ENCODE results near the gene CCDC106. TPM values are rescaled to one million over a fixed set of nuclear protein-coding genes. Genes with fewer than 3 reads are reported as not detected.

The CCDC106 gene
- total RNA-seq, 2 experiments from 2014 or later: 1.7 to 1.8 TPM

DNA sequence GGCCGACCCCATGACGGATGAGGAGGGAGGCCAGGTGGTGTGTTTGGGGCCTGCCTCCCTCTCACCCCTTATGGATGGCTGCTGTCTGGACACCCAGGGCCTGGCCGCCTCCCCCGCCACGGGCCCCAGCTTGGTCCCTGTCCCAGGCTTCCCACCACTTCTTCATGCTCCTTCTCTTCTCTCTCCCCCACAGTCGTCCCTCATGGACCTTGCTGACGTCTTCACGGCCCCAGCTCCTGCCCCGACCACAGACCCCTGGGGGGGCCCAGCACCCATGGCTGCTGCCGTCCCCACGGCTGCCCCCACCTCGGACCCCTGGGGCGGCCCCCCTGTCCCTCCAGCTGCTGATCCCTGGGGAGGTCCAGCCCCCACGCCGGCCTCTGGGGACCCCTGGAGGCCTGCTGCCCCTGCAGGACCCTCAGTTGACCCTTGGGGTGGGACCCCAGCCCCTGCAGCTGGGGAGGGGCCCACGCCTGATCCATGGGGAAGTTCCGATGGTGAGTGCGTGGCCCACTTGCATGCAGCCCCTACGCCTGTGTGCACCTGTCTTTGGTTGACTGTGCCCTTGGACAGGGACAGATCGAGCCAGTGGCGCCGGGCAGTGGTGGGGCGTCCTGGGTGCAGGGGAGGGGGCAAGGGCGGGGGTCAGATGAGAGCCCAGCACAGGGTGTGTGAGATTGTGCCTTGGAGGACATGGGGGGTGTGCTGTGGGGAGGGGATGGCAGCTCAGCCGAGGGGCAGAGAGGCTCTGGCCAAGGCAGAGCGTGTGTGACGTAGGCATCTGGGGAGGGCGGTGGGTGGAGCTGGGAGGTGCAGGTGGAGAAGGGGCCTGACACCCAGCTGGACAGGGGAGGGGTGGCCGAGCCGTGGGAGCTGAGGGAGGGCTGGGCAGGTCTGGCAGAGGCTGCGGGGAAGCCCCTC is 43.8 kb downstream of the CCDC106 start:
- H3K27me3 ChIP-seq (ENCODE audit: control insufficient read depth in 1 of 2, insufficient read depth in 2 of 2, low read length in 2 of 2): no peaks in the 10 kb centered on the region
- Mint-ChIP-seq H3K27me3 (no peaks in the 10 kb centered on the region), H3K9me3 (no peaks in the 10 kb centered on the region), H3K4me3 (no peak overlapping the region), H3K36me3 (ENCODE audit: low read depth) (peaks cover 68% of the 10 kb centered on the region), H3K4me1 (ENCODE audit: low read depth) (no peaks in the 10 kb centered on the region), H3K27ac (no peak overlapping the region)
- intact Hi-C loops (cut with DNase I, micrococcal nuclease): no loop called here
- H3K27ac ChIP-seq (ENCODE audit: low read depth in 1 of 2, low read length in 2 of 2): no peak overlapping the region
- ChIA-PET CTCF (no interaction called here), POLR2A (no interaction called here)
- no peaks in the 10 kb centered on the region for H3K9me3 ChIP-seq (ENCODE audit: control insufficient read depth in 1 of 2, insufficient read depth in 1 of 2, low read length in 2 of 2)
- no peak overlapping the region for H3K4me3 ChIP-seq (ENCODE audit: low read length)
- no peak for ATAC-seq (ENCODE audit: poor library complexity)
- H3K36me3 ChIP-seq (ENCODE audit: insufficient read depth, low read length): peaks cover 80% of the 10 kb centered on the region
- peaks cover 14% of the 10 kb centered on the region for H3K4me1 ChIP-seq (ENCODE audit: insufficient read depth, low read length)
- DNase-seq: no peak
- TF ChIP-seq, protein P1, sequence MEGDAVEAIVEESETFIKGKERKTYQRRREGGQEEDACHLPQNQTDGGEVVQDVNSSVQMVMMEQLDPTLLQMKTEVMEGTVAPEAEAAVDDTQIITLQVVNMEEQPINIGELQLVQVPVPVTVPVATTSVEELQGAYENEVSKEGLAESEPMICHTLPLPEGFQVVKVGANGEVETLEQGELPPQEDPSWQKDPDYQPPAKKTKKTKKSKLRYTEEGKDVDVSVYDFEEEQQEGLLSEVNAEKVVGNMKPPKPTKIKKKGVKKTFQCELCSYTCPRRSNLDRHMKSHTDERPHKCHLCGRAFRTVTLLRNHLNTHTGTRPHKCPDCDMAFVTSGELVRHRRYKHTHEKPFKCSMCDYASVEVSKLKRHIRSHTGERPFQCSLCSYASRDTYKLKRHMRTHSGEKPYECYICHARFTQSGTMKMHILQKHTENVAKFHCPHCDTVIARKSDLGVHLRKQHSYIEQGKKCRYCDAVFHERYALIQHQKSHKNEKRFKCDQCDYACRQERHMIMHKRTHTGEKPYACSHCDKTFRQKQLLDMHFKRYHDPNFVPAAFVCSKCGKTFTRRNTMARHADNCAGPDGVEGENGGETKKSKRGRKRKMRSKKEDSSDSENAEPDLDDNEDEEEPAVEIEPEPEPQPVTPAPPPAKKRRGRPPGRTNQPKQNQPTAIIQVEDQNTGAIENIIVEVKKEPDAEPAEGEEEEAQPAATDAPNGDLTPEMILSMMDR (IDR thresholded peaks at IDR 0.05): no peak

DNA sequence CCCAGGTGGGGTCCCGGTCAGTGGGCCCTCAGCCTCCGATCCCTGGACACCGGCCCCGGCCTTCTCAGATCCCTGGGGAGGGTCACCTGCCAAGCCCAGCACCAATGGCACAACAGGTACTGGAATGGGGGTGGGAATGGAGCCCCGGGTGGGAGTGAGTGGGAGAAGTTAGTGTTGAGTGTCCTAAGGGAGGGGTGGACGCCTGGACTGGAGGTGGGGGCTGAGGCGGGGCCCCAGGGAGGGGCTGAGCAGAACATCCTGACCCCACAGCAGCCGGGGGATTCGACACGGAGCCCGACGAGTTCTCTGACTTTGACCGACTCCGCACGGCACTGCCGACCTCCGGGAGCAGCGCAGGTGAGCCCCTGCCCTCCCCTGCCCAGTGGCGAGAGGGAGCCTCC is 44.7 kb downstream of the CCDC106 start:
- DNase-seq: no peak
- Mint-ChIP-seq H3K4me3 (no peak overlapping the region), H3K27me3 (no peaks in the 10 kb centered on the region)

DNA sequence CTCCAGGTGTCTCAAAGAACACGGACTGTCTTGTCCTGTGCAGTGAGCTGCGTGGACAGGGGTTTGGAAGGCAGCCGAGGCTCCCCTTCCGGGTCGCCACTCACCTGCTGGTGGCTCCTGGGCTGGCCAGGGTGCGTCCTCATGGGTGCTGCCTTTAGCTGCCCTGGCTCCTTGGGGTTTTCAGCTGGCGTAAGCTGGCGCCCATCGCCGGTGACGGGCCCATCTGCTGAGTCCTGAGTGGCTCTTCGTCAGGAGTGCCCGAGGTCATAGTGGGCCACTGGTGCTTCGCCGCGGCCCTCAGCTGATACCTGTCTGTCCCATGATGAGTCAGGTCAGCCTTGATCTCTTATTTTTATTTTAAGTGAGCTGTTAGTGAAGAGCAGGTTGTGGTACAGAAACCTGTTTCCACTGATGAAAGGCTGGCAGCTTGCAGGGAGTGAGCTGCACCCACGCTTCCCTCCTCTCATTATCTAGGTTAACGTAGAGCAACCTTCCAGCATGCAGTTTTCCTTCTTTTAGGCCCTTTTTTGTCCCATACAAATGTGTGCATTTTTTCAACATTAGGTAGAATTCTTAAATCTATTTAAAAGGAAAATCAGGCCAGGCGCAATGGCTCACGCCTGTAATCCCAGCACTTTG is 45.4 kb downstream of the CCDC106 start:
- no peaks in the 10 kb centered on the region for H3K9me3 ChIP-seq (ENCODE audit: control insufficient read depth in 1 of 2, insufficient read depth in 1 of 2, low read length in 2 of 2)
- DNase-seq (no peak), ATAC-seq (ENCODE audit: poor library complexity) (no peak)
- peaks cover 65% of the 10 kb centered on the region for H3K36me3 ChIP-seq (ENCODE audit: insufficient read depth, low read length)
- no peak overlapping the region for H3K27ac ChIP-seq (ENCODE audit: low read depth in 1 of 2, low read length in 2 of 2)
- Mint-ChIP-seq H3K9me3 (no peaks in the 10 kb centered on the region), H3K27ac (no peak overlapping the region), H3K27me3 (no peaks in the 10 kb centered on the region), H3K36me3 (ENCODE audit: low read depth) (peaks cover 72% of the 10 kb centered on the region), H3K4me3 (no peak overlapping the region), H3K4me1 (ENCODE audit: low read depth) (no peaks in the 10 kb centered on the region)
- no peaks in the 10 kb centered on the region for H3K27me3 ChIP-seq (ENCODE audit: control insufficient read depth in 1 of 2, insufficient read depth in 2 of 2, low read length in 2 of 2)
- POLR2A ChIA-PET: interaction anchor here (0.6 kb wide), 1 partner anchor 30 kb away, joined by 3 read pairs; no protein-coding TSS in a partner anchor
- TF ChIP-seq, protein P1 (IDR thresholded peaks at IDR 0.05): no peak
- intact Hi-C loops (cut with DNase I, micrococcal nuclease): no loop called here
- CTCF ChIA-PET: no interaction called here
- H3K4me1 ChIP-seq (ENCODE audit: insufficient read depth, low read length): peaks cover under 1% of the 10 kb centered on the region
- no peak overlapping the region for H3K4me3 ChIP-seq (ENCODE audit: low read length)

More for the DNA sequence above, 44.7 kb downstream of the CCDC106 start:
- Histone ChIP-seq H3K9me3 (ENCODE audit: control insufficient read depth in 1 of 2, insufficient read depth in 1 of 2, low read length in 2 of 2) (no peaks in the 10 kb centered on the region), H3K4me1 (ENCODE audit: insufficient read depth, low read length) (peaks cover 6% of the 10 kb centered on the region), H3K27me3 (ENCODE audit: control insufficient read depth in 1 of 2, insufficient read depth in 2 of 2, low read length in 2 of 2) (no peaks in the 10 kb centered on the region), H3K4me3 (ENCODE audit: low read length) (no peak overlapping the region), H3K27ac (ENCODE audit: low read depth in 1 of 2, low read length in 2 of 2) (no peak overlapping the region), H3K36me3 (ENCODE audit: insufficient read depth, low read length) (peaks cover 72% of the 10 kb centered on the region)
- H3K4me1 Mint-ChIP-seq (ENCODE audit: low read depth): no peaks in the 10 kb centered on the region
- CTCF ChIA-PET: no interaction called here
- no peak overlapping the region for H3K27ac Mint-ChIP-seq
- intact Hi-C loops (cut with DNase I, micrococcal nuclease): no loop called here
- no peaks in the 10 kb centered on the region for H3K9me3 Mint-ChIP-seq
- POLR2A ChIA-PET: no interaction called here
- peaks cover 68% of the 10 kb centered on the region for H3K36me3 Mint-ChIP-seq (ENCODE audit: low read depth)
- no peak for ATAC-seq (ENCODE audit: poor library complexity)
- TF ChIP-seq, protein P1 (IDR thresholded peaks at IDR 0.05): no peak
